DMS 273 (cell line): Measurements from ENCODE around the gene LEO1.
"Not testable (repeated sequence)": the region's sequence is repeated elsewhere in the genome, so short reads cannot be mapped to it uniquely, and the experiment has no call there.

ENCODE experiments used
- DNase-seq: peaks from one replicate; lab custom pipeline; 2025; ENCODE audit not compliant: unreplicated experiment; lab: John Stamatoyannopoulos, UW

Gene LEO1

GRCh38 chr15:52004806-52005205 is 33.2 kb upstream of the LEO1 start:
- no peak for DNase-seq

GRCh38 chr15:52003710-52004109 is 32.1 kb upstream of the LEO1 start:
- no peak for DNase-seq

- DNase-seq = not testable (repeated sequence)
Observed at GRCh38 chr15:52003089-52003488, 31.5 kb upstream of the LEO1 start.

GRCh38 chr15:52002351-52002750 is 30.8 kb upstream of the LEO1 start:
- DNase-seq = no peak

GRCh38 chr15:51992953-51993352 is 21.4 kb upstream of the LEO1 start:
- no peak for DNase-seq

GRCh38 chr15:51991141-51991540 is 19.6 kb upstream of the LEO1 start:
- no peak for DNase-seq

- no peak for DNase-seq
Observed at GRCh38 chr15:51982770-51983103, 11.2 kb upstream of the LEO1 start.

- DNase-seq = peak; percentile 88
Observed at GRCh38 chr15:51982013-51982769, 10.6 kb upstream of the LEO1 start.

GRCh38 chr15:51973775-51974174 is 2.2 kb upstream of the LEO1 start:
- no peak for DNase-seq

GRCh38 chr15:51973220-51973619 is 1.6 kb upstream of the LEO1 start:
- no peak for DNase-seq

GRCh38 chr15:51971032-51971374 is 575 bp downstream of the LEO1 start:
- DNase-seq = no peak

- DNase-seq = no peak
Observed at GRCh38 chr15:51970132-51970817, 1.3 kb downstream of the LEO1 start.

- DNase-seq = peak; percentile 3
Observed at GRCh38 chr15:51969728-51970127, 1.9 kb downstream of the LEO1 start.

- DNase-seq = no peak
Observed at GRCh38 chr15:51967583-51967982, 4.0 kb downstream of the LEO1 start.

- DNase-seq = no peak
Observed at GRCh38 chr15:51966192-51966591, 5.4 kb downstream of the LEO1 start.

- no peak for DNase-seq
Observed at GRCh38 chr15:51965691-51966090, 5.9 kb downstream of the LEO1 start.

GRCh38 chr15:51955504-51955903 is 16.1 kb downstream of the LEO1 start:
- DNase-seq = no peak

GRCh38 chr15:51952805-51953204 is 18.8 kb downstream of the LEO1 start:
- DNase-seq = no peak

GRCh38 chr15:51947124-51947523 is 24.5 kb downstream of the LEO1 start:
- DNase-seq = no peak

- DNase-seq = no peak
Observed at GRCh38 chr15:51939216-51939615, 32.4 kb downstream of the LEO1 start.

GRCh38 chr15:51938286-51938685 is 33.3 kb downstream of the LEO1 start:
- DNase-seq = no peak

GRCh38 chr15:51936105-51936478 is 35.5 kb downstream of the LEO1 start:
- DNase-seq = peak; percentile 20
